ENCODE data around the gene MUC5B.

DNA sequence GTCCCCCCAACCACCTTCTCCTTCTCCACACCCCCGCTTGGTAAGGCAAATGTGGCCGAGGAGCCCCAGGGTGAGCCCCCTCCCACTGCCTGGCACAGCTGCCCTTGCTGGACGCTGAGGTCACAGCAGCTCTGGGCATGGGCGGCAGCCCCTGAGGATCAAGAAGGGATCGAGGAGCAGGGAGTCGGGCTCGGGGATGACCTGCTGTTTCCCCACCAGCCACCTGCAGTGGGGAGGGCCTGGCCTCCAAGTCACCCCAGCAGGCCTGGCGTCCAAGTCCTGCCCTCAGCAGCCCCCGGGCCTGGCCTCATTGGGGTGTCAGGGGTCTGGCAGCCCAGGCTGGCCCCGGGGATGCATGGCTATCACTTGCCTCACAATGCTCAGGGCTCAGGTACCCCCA lies 41.4 kb upstream of the MUC5B start:
- TF ChIP-seq, protein P1, sequence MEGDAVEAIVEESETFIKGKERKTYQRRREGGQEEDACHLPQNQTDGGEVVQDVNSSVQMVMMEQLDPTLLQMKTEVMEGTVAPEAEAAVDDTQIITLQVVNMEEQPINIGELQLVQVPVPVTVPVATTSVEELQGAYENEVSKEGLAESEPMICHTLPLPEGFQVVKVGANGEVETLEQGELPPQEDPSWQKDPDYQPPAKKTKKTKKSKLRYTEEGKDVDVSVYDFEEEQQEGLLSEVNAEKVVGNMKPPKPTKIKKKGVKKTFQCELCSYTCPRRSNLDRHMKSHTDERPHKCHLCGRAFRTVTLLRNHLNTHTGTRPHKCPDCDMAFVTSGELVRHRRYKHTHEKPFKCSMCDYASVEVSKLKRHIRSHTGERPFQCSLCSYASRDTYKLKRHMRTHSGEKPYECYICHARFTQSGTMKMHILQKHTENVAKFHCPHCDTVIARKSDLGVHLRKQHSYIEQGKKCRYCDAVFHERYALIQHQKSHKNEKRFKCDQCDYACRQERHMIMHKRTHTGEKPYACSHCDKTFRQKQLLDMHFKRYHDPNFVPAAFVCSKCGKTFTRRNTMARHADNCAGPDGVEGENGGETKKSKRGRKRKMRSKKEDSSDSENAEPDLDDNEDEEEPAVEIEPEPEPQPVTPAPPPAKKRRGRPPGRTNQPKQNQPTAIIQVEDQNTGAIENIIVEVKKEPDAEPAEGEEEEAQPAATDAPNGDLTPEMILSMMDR (IDR thresholded peaks at IDR 0.05) = no peak
- no peak for TF ChIP-seq EZH2phosphoT487 (IDR thresholded peaks at IDR 0.05)
- TF ChIP-seq EZH2 (IDR thresholded peaks at IDR 0.05) = no peak

Measured in neural progenitor cell (in vitro differentiated cells).